ENCODE measurements around the gene GP9. TPM values are rescaled to one million over a fixed set of nuclear protein-coding genes. Genes with fewer than 3 reads are reported as not detected.

GP9 gene
- total RNA-seq, 4 donors from 2014 or later, result not detected

DNA sequence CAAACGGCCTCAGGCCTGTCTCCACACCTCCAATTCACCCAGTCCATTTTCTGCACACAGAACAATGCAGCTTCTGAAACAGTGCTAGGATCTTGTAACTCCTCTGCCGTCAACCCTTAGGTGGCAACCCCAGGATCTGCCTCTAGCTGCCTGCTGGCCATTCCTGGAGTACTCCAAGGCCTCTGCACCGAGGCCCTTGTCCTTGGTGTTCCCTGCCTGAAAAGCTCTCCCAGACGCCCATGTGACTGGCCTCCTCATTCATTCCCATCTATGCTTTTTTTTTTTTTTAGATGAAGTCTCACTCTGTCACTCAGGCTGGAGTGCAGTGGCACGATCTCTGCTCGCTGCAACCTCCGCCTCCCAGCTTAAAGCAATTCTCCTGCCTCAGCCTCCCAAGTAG is 42.7 kb downstream of the GP9 start:
- Histone ChIP-seq H3K4me3 (no peak overlapping the region), H3K36me3 (peaks cover 8% of the 10 kb centered on the region), H3K27me3 (no peaks in the 10 kb centered on the region), H3K27ac (no peak overlapping the region), H3K9me3 (no peaks in the 10 kb centered on the region), H3K4me1 (no peaks in the 10 kb centered on the region)
- no peak for DNase-seq (ENCODE audit: low spot score in 2 of 2)
- TF ChIP-seq POLR2AphosphoS5 (IDR thresholded peaks at IDR 0.05) (no peak), POLR2A (IDR thresholded peaks at IDR 0.05) (no peak), EP300 (IDR thresholded peaks at IDR 0.05) (no peak)
- TF ChIP-seq, protein P1, sequence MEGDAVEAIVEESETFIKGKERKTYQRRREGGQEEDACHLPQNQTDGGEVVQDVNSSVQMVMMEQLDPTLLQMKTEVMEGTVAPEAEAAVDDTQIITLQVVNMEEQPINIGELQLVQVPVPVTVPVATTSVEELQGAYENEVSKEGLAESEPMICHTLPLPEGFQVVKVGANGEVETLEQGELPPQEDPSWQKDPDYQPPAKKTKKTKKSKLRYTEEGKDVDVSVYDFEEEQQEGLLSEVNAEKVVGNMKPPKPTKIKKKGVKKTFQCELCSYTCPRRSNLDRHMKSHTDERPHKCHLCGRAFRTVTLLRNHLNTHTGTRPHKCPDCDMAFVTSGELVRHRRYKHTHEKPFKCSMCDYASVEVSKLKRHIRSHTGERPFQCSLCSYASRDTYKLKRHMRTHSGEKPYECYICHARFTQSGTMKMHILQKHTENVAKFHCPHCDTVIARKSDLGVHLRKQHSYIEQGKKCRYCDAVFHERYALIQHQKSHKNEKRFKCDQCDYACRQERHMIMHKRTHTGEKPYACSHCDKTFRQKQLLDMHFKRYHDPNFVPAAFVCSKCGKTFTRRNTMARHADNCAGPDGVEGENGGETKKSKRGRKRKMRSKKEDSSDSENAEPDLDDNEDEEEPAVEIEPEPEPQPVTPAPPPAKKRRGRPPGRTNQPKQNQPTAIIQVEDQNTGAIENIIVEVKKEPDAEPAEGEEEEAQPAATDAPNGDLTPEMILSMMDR (IDR thresholded peaks at IDR 0.05), result no peak
- 88% methylated on average over 7 of the region's 7 CpGs for WGBS

DNA sequence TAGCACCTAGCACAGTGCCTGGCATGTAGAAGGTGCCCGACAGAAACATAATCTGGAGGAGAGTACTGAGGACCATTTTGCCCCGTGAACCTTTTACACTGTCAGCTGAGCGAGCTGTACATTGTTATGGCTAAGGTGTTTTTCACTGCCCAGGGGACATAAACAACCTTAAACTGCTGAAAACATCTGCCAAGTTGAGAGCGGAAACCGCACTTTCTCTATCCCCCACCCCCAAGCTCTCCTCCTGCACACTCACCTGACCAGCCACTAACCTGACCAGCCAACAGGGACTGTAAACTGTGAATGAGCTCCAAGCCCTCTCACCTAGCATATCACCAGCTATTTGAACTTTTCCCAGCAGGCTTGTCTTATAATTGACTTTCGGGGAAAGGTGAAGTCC is 43.5 kb downstream of the GP9 start:
- Histone ChIP-seq H3K27ac (no peak overlapping the region), H3K36me3 (peaks cover 11% of the 10 kb centered on the region), H3K4me1 (no peaks in the 10 kb centered on the region), H3K9me3 (no peaks in the 10 kb centered on the region), H3K27me3 (no peaks in the 10 kb centered on the region), H3K4me3 (no peak overlapping the region)
- no peak for TF ChIP-seq POLR2AphosphoS5 (IDR thresholded peaks at IDR 0.05)
- TF ChIP-seq, protein P1 (IDR thresholded peaks at IDR 0.05), result no peak
- TF ChIP-seq EP300 (IDR thresholded peaks at IDR 0.05), result no peak
- no peak for TF ChIP-seq POLR2A (IDR thresholded peaks at IDR 0.05)
- WGBS, result 93% methylated on average over 6 of the region's 6 CpGs
- no peak for DNase-seq (ENCODE audit: low spot score in 2 of 2)

DNA sequence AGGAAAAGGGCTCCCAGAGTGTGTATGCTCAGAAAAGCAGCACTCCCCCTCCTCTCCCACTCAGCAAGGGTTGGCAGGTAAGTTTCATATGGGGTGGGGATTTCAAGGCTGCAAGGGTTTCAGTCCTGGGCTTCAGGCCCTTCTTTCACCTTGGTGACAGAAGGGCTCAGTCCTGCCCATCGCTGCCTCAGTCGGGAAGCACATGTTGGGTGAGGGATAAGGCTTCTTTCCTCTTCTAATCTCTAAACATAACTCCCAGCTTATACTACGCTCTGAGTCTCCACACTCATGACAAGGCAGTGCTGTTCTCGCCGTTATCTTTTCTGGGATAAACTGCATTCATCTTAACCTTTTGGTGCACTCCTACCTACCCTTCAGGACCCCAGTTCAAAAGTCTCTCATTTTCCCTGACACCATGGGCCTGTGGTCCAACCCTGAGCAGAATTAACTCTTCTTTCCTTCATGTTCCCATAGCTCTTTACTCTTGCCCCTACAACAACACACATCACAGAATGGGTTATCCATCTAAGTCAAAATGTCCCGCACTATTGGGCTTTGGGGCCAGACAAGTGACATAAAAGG is 44.0 kb downstream of the GP9 start:
- no peaks in the 10 kb centered on the region for H3K27me3 ChIP-seq
- no peak overlapping the region for H3K4me3 ChIP-seq
- DNase-seq (ENCODE audit: low spot score in 2 of 2), result no peak
- no peak overlapping the region for H3K27ac ChIP-seq
- TF ChIP-seq EP300 (IDR thresholded peaks at IDR 0.05) (no peak), POLR2A (IDR thresholded peaks at IDR 0.05) (no peak), POLR2AphosphoS5 (IDR thresholded peaks at IDR 0.05) (no peak)
- TF ChIP-seq, protein P1 (IDR thresholded peaks at IDR 0.05), result no peak
- H3K36me3 ChIP-seq, result peaks cover 13% of the 10 kb centered on the region
- H3K4me1 ChIP-seq, result no peaks in the 10 kb centered on the region
- no peaks in the 10 kb centered on the region for H3K9me3 ChIP-seq
- WGBS, result 95% methylated on average over 6 of the region's 6 CpGs

DNA sequence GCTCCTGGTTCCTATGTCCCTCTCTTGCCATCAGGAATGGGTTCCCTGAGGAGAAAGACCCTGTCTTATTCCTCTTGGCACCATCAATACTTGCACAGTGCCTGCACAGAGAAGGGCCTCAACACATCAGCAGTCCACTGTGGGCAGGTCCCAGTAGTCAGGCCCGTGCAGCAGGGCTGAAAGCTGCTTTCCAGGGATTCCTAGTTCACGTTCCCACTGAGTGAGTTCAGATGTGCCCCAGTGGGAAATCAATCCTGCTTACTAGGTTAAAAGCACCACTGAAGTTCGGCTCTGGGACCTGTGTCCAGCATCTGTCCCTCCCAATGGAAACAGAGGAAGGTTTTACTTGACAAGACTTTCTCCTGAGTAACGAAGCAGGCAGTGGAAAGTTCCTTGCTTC is 45.3 kb downstream of the GP9 start:
- peaks cover 17% of the 10 kb centered on the region for H3K36me3 ChIP-seq
- no peak overlapping the region for H3K27ac ChIP-seq
- WGBS, result 83% methylated on average over 4 of the region's 4 CpGs
- no peaks in the 10 kb centered on the region for H3K27me3 ChIP-seq
- DNase-seq (ENCODE audit: low spot score in 2 of 2), result no peak
- no peak overlapping the region for H3K4me3 ChIP-seq
- no peaks in the 10 kb centered on the region for H3K4me1 ChIP-seq
- TF ChIP-seq POLR2A (IDR thresholded peaks at IDR 0.05), result no peak
- no peak for TF ChIP-seq EP300 (IDR thresholded peaks at IDR 0.05)
- no peak for TF ChIP-seq POLR2AphosphoS5 (IDR thresholded peaks at IDR 0.05)
- TF ChIP-seq, protein P1 (IDR thresholded peaks at IDR 0.05), result no peak
- H3K9me3 ChIP-seq, result no peaks in the 10 kb centered on the region

DNA sequence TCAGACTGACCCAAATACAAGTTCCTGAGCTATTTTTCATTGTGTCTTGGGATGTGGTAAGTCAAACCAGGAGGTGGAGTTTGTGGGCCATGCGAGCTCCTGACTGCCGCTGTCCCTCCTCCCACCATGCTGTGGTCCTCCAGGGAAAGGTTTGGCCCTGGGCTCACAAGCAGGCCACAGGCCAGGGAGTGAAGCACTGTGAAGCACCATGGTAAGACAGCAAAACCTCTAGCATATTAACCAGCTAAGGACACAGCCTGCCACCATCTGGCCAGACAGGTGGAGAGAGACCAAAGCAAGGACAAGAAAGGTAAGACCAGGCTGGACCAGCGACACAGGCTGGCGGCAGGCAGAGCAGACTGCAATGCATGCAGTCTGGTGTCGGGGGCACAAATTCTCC is 45.7 kb downstream of the GP9 start:
- no peaks in the 10 kb centered on the region for H3K4me1 ChIP-seq
- peaks cover 20% of the 10 kb centered on the region for H3K36me3 ChIP-seq

More for the DNA sequence above, 45.7 kb downstream of the GP9 start:
- 86% methylated on average over 5 of the region's 5 CpGs for WGBS
- no peaks in the 10 kb centered on the region for H3K9me3 ChIP-seq
- no peak for DNase-seq (ENCODE audit: low spot score in 2 of 2)
- no peak for TF ChIP-seq POLR2A (IDR thresholded peaks at IDR 0.05)
- TF ChIP-seq POLR2AphosphoS5 (IDR thresholded peaks at IDR 0.05), result no peak
- TF ChIP-seq, protein P1 (IDR thresholded peaks at IDR 0.05), result no peak
- no peak for TF ChIP-seq EP300 (IDR thresholded peaks at IDR 0.05)
- no peak overlapping the region for H3K4me3 ChIP-seq
- H3K27me3 ChIP-seq, result no peaks in the 10 kb centered on the region
- no peak overlapping the region for H3K27ac ChIP-seq

All from suprapubic skin (tissue), 4 donors.